GM18502 (cell line): Measurements from ENCODE around the gene FLNB.
"Not testable (repeated sequence)": the region's sequence is repeated elsewhere in the genome, so short reads cannot be mapped to it uniquely, and the experiment has no call there.

ENCODE experiments used
- ATAC-seq: cut with Tn5 transposase; IDR thresholded peaks from one replicate; pipeline ENCODE4 v1.9.1; 2021; ENCODE audit warnings: mild to moderate bottlenecking; ENCODE audit not compliant: unreplicated experiment, poor library complexity

Gene FLNB

GRCh38 chr3:58051196-58051595 is 43.0 kb downstream of the FLNB start:
- ATAC-seq: no peak

DNA sequence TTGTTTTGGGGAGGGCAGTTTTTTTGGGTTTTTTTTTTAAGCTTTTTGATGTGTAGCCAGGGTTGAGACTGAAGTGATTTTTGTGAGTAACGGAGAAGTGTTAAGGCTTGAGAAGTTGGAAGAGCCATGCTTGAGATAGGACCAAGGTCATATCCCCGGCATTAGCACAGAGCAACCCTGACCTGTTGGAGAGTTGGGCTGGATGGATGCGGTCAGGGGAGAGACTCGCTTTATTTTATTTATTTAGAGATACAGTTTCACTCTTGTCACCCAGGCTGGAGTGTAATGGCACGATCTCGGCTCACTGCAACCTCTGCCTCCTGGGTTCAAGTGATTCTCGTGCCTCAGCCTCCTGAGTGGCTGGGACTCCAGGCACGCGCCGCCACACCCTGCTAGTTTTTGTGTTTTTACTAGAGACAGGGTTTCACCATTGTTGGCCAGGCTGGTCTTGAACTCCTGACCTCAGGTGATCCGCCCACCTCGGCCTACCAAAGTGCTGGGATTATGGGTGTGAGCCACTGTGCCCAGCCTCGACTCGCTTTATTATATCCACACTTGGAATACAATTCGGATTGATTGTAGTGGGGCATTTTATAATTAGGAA is 43.5 kb downstream of the FLNB start:
- not testable (repeated sequence) for ATAC-seq

GRCh38 chr3:58052373-58053273 is 44.4 kb downstream of the FLNB start:
- ATAC-seq: no peak

- no peak for ATAC-seq
Observed at GRCh38 chr3:58054652-58055051, 46.4 kb downstream of the FLNB start.

GRCh38 chr3:58055314-58055713 is 47.1 kb downstream of the FLNB start:
- ATAC-seq: no peak

- not testable (repeated sequence) for ATAC-seq
Observed at GRCh38 chr3:58055891-58056290, 47.7 kb downstream of the FLNB start.

DNA sequence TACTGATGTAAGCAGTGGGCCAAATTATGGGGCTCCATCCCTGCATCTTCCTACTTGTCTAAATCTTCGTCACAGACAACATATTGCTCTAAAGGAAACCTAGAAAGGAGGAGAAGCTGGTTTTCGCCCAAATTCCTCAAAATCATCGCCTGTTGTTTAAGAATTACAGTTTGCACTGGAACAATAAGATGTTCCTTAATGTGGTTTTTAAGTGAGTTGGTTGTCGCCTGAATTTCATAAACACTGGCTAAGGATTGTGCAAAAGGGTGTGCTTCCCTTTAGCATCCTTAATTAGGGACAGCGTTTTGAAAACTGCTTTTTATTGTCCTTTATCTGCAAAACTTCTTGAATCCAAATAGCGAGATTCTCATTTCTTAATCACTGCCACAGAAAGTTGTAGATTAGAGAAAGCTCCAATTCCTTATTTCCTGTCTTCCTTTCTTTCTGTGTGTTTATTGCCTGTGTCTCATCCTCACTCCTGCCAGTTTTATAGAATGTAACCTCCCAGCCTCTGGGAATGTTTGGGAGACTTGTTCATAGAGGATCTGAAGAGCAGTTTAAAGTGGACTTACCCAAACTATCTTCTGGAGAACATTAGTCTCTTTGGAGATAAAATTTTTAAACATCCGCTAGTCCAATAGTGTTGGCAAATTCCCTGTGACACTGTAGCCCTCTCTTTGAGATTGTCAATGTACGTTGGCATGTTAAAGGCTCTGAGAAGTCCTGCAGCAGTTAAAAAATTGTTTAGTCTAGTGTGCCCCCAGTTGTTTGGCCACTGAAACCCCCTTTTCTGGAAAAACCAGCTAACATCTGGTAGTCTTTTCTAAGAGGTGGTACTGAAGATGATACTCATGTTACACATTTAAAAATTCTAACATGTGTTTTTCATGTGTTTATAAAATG is 50.4 kb downstream of the FLNB start:
- ATAC-seq: no peak

- ATAC-seq: no peak
Observed at GRCh38 chr3:58059349-58060321, 51.4 kb downstream of the FLNB start.

DNA sequence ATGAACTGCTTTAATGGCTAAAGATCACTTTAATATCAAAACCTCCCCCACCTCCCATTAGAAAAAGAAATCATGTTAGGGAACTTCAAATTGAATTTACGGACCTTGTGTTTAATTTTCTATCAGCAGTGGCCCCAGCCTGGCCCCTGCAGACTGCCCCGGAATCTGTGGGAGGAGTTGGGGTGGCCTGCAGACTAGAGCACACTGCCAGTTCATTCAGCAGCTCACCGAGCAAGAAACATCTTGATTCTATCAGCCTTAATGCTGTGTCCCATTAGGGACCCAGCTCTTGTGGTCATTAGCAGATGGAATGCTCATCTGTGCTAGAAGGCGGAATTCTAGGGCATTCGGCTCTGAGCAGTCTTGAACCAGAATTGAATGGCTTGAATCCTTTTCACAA is 54.2 kb downstream of the FLNB start:
- no peak for ATAC-seq

DNA sequence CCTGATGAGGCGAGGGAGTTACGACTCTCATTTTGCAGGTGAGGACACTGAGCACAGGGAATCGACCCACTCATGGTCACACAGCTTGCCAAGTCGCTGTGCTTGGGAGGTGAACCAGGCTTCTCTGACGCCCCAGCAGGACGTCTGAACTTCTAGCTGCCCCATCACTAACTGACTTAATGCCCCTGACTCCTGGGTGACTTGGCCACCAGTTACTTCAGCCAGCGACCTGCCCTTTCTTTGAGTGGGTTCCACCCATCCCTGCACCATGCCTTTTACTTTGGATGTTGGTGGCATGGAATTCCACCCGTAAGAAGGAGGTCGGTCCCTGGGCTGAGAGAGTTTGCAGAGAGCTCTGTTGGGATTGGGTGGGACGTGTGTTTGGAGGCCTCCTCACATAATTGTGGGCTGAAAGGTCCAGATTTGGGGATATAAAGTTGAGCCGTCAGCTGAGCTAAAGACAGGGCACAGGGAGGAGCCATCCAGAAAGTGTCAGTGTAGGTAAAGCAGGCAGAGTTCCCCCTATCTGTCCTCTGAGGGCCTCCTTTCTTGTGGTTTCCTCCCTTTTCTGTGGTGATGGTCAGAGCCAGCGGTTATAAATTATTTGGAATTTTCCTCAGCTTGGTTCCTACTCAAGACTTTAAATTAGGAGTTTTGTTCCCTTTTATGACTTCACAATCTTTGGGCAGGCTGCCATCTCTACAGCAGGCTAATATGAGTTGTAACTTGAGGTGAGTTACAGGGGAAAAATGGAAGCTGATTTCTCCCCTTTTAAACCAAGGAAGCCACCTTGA is 55.0 kb downstream of the FLNB start:
- ATAC-seq: no peak

GRCh38 chr3:58064923-58065638 is 56.9 kb downstream of the FLNB start:
- no peak for ATAC-seq

GRCh38 chr3:58065700-58066167 is 57.5 kb downstream of the FLNB start:
- no peak for ATAC-seq

DNA sequence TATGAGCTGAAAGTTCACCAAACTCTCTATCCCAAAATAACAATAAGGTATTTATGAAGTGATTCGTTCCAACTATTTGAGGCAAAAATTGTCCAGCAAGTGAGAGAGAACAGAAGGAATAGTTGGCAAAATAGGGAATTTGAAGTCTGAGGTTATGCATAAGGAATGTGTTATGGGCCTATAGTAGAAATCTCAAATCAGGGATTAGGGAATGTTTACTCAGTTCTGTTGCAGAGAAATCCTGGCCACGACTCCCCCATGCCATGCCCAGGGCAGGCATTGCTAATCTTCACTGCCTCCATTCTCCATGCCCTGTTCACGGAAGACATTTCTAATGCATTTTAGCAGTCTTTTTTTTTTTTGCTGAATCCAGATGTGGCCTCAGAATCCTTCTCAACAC is 58.6 kb downstream of the FLNB start:
- ATAC-seq: no peak

DNA sequence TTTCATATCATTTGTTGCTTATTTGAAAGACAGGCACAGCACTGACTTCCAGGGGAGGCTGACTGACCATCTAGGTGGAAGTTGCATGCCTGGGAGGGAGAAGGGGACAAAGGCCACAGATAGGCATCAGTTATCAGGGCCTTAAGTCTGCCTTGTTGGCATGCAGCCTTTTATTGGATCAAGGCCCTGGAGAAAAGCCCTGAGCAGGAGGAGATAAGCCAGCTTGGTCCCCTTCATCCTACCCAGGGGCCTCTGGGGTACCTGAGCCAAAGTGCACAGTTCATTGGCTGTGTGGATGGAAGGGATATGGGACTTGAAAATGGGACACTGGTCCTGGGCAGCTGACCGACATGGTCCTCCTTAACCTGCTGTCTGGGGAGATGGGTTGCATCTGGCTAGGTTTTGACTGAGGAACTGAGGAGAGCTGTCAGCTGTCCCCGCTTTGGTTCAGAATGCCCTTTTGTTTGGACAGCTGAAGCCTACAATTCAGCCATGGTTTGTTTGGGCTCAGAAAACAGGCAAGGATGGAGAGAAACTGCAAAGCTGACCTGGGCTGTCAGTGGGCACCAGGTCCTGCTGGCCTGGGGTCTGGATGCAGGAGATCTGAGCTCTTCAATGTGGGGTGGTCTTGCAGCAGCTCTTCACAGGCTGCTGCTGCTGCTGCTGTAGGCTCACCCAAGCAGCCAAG is 60.0 kb downstream of the FLNB start:
- no peak for ATAC-seq

DNA sequence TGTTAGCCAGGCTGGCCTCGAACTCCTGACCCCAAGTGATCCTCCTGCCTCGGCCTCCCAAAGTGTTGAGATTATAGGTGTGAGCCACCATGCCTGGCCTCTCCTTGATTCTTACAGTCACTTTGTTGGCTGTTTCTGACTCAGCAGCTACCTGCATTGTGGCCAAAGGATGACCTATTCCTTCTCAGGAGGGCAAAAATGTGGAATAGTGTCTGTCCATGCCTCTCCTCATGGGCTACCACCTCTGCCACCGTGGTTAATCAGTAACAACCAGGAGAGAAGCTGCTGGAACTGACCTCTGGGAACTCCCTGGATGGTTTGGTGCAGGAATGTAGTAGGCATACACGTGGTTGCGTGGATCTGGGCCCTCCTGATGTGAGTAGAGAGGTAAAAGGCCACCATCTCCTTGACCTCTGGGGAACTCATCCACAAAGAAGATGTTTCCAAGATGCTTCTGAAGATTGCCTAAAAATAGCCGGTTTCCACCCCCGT is 63.3 kb downstream of the FLNB start:
- no peak for ATAC-seq

GRCh38 chr3:58072052-58072762 is 64.0 kb downstream of the FLNB start:
- ATAC-seq: no peak

GRCh38 chr3:58072763-58073130 is 64.5 kb downstream of the FLNB start:
- no peak for ATAC-seq
